C4-2B (cell line): Measurements from ENCODE around the gene SLC24A4.

ENCODE experiments used
- CTCF ChIP-seq: fragments of 450-650 bp; conservative IDR thresholded peaks from 2 replicates; pipeline ENCODE4 v1.5.1; 2017; ENCODE audit warnings: mild to moderate bottlenecking
- ZFX ChIP-seq: fragments of 450-650 bp; IDR thresholded peaks from 2 replicates; pipeline ENCODE4 v1.6.1; 2017

GRCh38 chr14:92490239-92490959 lies 167.4 kb downstream of the SLC24A4 start:
- TF ChIP-seq CTCF (no peak), ZFX (no peak)
